ENCODE data around the gene SCFD2.
"Not testable (repeated sequence)": the region's sequence is repeated elsewhere in the genome, so short reads cannot be mapped to it uniquely, and the experiment has no call there.

DNA sequence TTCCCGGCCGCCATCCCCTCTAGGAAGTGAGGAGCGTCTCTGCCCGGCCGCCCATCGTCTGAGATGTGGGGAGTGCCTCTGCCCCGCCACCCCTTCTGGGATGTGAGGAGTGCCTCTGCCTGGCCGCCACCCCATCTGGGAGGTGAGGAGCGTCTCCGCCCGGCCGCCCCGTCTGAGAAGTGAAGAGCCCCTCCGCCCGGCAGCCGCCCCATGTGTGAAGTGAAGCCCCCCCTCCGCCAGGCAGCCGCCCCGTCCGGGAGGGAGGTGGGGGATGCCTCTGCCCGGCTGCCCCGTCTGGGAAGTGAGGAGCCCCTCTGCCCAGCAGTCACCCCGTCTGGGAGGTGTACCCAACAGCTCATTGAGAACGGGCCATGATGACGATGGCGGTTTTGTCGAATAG, 373.3 kb downstream of the SCFD2 start:
- not testable (repeated sequence) for TF ChIP-seq CTCF, POLR2A, EP300 (IDR thresholded peaks at IDR 0.05)

All from ovary (tissue), 3 donors.